RKO (cell line): ENCODE data around the gene MACROH2A1.
"Not testable (repeated sequence)": the region's sequence is repeated elsewhere in the genome, so short reads cannot be mapped to it uniquely, and the experiment has no call there.

Experiments
- DNase-seq: peaks from one replicate; pipeline ENCODE4 v3.0.0-alpha.2; 2016; ENCODE audit warnings: low spot score

The MACROH2A1 gene

DNA sequence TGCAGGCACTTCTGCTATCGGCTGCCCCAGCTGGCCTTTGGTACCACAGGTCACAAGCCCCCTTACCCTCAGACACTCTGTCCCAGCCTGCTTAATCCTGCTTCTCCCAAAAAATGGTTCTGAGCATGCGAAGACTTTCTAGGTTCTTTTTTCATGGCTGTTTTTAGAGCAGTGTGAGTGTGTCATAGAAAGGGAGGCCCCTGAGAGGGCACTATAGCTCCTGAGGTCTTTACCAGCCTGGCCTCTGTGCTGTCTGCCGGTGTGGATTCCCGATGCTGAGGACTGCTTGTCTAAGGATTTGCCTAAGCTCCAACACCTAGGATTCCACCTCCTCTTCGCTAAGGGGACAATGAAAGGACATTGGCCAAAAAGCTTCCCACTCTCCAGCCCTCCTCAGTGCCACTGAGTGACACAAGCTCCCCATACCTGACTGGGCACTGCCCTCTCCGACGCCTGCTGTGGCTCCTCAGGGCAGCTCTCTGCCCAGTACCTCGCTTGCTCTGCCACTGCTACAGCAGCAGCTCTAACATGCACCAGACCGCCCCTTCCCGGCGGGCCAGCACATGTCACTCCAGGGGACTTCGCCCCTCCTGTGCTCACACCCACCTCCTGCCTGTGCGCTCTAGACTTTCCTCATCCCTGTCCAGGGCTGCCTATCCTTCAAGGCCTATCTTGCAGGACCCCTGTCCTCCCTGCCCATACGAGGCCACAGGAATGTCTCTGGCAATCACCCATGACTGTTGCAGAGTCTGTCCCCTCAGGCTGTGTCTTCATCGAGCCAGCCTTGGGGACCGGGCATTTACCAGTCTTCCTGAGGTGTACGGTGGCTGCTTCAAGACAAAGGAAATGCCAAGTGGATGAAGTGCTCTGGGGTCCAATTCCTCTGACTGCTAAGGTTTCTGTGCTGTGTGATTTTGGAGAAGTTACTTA is 21.0 kb downstream of the MACROH2A1 start:
- no peak for DNase-seq

DNA sequence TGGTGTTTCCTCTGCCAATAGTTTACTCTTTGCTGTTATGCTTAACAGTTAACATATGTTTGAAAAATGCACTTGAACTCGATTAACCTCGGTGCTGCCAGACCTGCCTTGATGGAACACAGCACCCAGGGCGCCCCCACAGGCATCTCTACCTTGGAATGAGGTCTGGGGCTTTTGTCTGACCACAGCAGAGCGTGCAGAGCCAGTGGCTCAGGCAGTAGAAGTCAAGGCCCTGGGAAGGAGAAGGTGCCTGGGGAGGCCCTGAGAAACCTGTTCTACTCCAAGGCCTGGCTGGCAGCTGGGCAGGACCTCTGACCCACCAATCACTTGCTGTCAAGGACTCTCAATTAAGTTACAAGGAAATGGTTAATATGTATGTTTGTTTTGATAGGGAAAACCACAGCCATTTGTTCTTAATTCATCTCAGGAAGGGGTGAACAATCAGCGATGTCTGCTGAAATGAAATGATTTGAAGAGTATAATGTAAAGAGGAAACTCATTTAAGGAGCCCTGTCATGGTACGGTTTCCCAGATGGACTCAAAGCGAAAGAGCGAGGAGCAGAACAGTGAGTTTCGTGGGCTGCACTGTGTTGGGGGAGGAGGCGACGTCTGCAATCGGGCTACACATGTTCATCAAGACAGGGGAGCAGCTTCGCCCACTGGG is 21.9 kb downstream of the MACROH2A1 start:
- DNase-seq: no peak

DNA sequence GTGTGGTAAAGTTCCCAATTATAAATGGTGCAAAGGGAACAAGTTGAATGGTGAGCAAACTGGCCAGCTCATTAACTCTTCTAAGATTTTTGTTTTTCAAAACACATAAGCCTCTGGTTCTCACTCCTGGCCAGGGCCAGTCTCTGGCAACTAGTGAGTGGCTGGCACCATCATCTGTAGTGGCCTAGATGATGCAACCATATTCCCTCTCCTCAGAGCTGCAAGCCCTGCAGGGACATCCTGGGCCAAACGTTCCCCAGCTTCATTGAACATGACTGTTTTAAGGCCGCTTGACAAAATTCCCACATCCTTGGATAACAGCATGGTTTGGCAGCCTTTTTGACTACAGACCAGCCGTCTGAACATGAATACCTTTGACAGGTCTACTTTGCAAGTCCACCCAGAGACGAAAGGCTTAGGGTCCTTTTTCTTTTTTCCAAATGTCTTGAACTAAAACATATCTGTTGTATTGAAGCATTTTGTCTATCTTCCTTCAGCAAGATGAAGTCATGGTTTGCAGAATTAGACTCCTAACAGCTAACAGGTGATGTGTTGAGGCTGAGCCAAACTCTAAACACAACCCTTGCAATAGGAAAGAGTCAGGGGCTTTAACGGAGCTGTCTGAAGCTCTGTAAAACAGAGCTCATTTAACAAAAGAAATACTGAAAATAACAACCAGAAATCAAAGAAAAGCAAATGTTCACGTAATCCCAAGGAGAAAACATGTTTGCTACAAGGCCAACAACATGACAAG is 23.8 kb downstream of the MACROH2A1 start:
- DNase-seq: no peak

DNA sequence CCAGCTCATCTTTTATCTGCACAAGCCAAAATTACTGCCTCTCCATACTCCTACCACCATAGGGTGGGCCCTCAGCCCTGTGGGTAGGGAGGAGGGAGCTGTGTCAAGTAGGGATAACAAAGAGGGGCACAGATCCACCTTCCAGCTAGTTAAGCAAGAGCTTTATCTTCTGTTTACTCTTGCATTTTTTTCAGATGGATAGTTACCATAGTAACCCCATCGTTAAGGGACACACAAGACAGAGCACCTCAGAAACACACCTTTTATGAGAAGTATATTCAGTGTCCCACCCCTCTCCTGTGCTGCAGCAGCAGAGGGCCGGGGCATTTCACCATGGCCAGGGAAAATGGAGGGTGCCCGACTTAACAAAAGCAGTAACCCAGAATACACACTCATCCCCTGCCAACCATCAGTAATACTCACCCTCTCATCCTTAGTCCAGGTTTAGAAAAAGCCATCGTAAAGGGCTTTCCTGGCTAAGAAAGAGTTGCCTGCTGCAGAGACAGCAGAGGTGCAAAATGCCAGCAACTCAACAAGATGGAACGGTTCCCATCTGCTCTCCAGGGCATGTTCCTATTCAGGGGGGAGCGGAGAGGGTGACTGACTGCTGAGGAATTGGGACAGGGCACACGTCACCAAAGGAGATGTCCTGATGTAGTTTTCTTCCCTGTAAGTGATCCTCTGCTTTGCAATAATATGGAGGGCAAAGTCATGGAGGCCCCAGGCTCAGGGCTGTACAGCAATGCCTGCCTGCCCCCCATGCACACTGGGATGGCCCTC is 25.1 kb downstream of the MACROH2A1 start:
- DNase-seq: no peak

DNA sequence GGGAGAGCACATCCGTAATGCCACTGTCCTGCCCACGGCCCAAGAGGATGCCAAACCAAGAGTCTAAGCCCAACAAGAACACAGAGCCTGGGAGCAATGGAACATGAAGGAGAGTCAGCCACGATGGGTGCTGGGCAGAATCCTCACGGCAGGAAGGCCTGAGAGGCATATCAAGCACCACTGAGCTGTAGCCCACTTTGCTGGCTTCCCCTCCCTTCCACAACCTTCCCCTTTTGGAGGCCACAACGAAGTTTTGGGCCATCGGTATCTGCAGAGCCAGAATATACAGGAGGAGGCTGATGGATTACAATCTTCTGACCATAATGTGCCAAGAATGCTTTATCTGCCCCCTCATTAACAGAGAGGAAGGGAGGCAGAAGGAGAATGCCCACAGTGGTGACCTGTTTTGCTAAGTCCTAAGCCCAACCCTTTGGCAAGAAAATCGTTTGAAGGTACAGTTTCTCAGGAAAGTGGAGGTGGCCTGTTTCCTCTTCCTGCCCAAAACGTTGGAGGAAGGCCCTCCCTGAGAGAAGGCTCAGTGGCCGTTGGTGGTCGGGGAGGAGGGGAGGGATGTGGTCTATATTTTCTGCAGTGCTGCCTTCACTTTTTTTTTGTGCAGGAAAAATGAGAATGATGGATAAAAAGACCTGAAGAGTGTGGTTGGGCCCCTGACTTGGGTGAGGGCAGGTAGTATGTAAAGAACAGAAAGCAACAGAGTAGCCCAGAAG is 26.2 kb downstream of the MACROH2A1 start:
- no peak for DNase-seq

DNA sequence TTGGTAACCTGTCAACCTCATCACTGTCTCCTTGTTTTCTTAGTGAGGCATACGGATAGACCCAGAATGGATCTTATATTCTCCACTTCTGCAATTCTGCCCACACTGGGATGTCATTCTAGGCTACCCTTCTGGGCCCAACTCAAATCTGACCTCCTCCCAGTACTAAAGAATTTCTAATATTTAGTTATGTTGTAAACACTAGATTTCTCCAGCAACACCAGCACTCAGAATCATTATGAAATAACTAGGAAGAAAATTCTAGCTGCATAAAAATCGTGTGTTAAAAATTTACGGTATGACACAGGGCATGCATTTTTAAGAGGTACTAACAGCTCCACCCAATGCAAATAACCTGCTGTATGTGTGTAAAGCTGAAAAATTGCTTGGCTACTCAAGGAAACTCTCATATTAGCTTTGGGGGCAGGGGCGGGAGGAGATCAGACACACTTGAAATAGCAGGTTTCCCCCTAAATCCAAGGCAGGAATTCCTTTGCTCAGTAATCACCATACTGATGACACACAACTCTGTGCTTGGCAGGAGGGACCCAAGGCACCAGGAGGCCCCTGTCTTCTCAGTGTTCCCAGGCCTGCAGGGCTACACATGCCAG is 27.3 kb downstream of the MACROH2A1 start:
- no peak for DNase-seq

DNA sequence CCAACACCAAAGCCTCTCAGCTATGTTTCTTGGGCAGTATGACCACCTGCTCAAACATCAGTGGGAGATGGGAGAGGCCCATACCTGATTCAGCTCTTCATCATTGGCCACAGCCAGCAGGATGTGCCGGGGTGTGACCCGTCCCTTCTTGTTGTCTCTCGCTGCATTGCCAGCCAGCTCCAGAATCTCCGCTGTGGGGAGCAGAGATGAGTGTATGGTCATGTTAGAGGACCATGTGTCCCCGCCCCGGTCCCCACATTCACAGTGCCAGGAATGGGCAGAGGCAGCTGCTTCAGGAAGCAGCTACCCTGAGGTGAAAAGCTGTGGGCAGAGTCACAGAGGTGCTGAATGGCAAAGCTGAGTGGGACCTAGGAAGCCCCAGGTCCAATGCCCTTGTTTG is 29.1 kb downstream of the MACROH2A1 start:
- no peak for DNase-seq

DNA sequence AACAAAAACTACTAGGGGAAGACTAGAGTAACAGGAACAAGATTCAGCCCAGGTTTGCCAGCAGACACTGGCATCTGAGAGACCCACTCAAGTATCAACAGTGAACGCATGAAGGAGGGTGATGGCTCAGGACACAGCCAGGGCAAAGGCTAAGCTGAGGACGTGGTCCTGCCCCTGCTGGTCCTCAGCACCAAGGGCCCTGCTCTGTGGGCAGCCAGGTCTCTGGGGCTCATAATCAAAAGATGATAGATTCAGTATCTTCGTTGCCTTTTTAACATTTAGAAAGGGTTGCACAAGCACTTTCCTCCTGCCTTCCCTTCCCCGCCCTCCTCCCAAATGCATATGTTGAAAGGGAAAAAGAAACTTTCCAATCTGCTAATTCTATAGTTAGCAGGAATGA is 31.5 kb downstream of the MACROH2A1 start:
- DNase-seq: no peak

DNA sequence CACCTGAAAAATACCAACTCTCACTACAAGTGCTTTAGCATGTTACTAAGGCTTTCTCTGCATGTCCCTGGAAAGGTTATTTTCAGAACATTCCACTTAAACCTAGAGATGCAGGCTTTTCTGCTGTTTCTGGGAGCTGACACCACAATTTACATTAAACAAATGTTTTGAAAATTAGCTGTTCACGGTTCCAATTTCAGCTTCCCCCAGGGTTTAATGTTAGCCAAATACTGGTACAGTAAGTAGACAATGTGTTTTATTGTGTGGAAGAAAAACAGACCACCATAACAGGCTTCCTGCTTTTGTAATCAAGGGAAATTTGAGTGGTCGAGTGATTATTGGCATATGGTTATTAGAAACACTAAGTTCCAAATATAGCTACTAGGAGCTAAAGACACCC is 32.0 kb downstream of the MACROH2A1 start:
- no peak for DNase-seq

DNA sequence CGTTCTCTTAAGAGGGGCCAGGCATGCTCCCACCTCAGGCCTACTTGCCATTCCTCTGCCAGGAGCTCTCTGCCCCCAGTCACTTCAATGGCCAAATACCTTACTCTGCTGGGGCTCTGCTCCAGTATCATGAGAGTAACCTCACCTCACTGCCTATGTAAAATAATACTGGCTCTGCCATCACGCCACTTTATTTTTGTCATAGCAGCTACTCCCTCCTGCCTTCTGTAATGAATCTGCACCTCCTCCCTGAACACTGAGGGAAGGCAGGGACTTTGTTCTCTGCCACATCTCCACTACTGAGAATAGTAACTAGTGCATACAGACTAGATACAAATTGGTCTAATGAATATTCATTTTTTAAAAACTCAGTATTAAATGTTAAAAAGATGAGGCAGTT is 33.8 kb downstream of the MACROH2A1 start:
- no peak for DNase-seq

DNA sequence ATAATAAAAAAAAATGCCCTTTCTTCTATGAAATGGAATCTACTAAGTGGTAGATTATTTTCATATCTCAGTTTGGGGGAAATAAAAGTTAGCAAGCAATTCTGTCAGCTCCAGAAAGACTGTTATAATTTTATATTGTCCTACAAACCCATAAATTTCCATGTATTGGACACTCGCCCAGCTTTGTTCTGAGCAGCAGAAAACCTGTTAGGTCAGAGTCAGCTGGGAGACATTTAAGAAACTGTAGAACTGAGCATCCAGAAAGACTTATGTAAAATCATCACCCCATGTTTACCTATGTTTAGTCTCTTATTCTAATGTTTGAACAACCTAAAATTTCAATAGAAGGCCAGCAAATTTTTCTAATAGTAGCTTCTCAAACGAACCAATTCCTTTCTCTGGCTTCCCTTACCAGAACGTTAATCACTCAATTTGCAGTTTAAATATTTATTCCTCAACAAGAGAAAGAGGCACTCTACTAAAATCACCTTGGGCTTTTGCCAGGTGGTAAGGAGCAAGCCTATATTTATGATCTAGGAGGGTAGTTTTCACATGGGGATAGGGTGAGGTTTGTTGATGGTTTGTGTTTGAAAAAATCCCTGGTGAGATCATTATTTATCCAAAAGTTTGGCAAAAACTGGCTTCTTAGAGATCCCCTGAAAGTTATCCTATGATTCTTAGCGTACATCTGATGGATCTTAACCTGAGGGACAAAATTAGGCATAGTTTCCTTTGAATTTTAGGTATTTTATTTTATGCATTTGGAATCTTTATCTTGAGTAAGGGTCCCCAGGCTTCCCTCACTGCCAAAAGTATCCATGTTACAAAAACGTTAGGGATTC is 34.4 kb downstream of the MACROH2A1 start:
- DNase-seq: no peak

DNA sequence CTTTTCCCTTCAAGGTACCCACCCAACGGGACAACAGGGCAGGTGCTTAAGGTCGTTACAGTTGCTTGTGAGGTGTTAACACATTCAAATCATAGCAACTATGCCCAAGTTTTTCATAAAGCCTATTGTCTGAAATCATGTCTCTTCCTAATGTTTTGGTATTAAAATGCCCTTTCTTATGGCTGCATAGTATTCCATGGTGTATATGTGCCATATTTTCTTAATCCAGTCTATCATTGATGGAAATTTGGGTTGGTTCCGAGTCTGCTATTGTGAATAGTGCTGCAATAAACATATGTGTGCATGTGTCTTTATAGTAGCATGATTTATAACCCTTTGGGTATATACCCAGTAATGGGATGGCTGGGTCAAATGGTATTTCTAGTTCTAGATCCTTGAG is 35.7 kb downstream of the MACROH2A1 start:
- not testable (repeated sequence) for DNase-seq

DNA sequence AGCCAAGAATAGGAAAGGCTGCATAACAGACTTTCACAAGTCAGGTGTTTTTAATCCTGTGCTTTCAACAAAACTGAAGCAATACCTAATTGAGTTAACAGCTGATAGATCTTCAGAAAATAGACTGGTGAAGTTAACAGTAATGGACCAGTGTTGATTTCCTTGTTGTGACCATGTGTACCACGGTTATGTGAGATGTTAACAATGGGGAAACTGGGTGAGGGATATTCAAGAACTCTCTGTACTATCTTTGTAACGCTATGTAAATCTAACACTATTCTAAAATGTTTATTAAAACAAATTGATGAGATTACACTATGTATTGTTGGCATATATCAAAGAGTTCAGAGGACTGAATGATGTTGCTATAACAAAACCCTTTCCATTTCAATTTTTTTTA is 36.9 kb downstream of the MACROH2A1 start:
- DNase-seq: no peak

DNA sequence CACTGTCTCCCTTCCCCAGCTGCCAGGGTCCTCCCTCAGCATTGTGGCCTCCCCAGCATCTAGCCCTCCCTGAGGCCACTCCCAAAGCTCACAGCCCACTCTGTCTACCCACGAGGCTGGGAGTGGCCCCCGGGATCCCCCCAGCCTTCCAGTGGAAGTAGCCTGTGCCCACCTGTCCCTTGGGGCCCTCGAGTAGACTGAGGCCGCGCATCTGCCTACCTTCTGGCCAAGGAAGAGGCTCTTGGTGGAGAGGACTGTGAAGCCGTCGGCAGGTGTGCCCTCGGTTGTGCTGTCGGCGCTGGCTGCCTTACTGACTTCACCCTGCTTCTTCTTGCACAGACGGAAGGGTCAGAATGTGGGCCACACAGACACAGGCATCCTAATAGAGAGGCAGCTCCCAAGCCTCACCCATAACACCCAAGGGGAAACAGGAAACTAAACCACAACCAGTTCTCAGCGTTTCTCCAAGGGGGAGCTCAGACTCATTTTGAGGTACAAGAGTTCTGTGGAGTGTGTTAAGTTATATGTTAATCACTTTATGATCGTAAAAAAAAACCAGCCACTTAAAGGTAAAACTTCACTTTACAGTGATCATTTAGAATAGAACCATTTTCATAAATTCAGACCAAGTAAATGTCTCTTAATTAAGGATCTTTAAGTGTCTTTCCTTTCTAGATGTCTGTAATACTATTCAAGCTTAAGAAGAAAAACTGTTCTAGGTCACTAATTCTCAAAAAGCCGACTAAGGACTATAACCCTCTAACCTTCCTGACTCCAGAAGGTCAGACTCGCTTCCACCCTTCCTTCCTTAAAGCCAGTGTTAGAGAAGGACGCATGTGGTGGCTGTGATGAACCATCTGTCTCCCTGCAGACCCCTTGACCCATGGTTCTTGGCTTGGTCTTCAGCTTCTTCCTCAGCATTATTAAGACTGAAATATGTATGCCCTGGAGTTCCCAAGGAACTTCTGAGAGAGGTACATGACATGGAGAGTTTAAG is 38.5 kb downstream of the MACROH2A1 start:
- no peak for DNase-seq

DNA sequence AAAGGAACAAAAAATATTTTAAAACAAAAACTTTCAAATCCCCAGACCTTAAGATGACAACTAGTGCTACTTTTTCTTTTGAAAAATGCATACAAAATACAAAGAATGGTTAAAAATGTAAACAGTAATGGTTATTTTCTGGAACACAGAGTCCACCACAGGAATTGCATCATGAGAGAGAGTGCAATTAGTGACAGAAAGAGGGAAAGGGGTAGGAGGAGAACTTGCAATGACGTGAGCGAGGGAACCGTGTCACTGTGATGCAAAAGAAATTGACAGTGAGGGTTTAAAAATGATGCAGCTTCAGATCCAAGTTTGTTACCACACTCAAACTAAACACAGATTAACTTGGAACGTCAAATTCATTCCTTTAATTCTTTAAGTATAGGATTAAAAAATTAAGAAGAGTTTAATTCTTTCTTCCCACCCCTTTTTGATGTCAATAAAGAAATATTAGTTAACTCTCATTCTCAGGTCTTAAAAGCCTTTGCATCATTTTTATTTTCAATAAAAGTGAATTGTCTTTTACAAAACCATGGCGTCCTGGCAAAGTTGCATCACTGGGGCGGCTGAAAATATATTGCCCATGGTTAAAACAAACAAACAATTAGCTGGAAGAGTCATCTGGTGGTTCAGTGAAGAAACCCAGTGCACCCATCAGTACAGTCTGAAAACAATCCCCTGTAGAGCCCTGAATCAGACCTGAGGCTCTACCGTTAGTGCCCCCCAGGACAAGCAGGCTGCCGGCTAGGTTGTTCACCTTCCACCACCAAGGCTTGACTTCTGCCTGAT is 39.5 kb downstream of the MACROH2A1 start:
- no peak for DNase-seq

DNA sequence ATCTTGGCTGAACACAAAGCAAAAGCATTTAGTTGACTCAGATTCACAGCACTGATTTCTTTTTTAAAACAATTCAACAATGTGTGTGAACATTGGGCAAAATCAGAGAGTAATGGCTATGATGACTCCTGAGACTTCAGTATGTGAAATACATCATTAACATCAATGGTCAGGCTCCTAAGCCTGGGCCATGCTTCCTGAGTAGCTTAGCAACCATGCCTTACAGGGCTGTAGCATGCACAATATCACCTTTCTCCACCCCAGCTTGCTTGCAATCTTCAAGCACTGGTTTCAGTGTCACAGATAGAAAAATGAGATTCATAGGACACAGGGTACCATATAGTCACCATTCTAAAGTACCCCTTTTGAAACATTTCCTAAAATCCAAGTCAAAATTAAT is 41.3 kb downstream of the MACROH2A1 start:
- no peak for DNase-seq

DNA sequence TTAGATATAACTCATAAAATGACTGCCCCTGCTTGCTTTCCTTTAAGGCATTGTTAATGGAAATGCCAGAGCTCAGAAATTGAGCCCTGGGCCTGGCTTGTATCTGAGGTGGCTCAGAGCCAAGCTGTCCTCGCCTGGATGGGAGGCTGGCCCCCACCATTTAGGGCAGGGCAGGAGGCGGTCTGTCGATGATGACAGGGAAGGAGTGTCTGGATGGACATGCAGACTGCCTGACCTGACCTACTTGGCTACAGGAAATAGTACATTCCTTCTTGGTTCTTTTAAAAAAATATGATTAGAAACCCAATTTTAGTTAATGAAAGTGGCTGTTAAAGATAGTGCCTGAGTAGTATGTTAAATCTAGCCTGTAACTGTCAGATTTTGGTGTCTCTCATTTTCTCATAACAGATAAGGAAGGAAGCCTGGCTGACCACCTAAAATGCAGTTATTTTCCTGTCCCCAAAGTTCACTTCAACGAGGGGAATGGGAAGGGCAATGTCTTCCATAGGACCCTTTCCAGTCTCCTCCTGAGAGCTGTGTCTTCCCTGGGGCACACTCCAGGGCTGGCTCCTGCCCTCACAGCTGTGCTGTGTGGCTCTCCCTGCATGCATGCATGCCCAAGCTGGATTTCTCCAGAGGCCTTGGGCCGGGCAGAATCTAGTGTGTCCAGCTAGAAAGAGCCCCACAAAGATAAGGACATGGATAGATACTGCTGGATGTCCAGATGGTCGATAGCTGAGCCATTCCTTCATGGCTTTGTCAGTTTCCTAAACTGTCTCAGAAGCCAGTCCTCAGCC is 42.3 kb downstream of the MACROH2A1 start:
- DNase-seq: no peak
